DOHH2 (cell line): ENCODE results near the gene ZNF346.

Experiments
- CTCF ChIP-seq: fragments of 200-600 bp; sonication (generic); IDR thresholded peaks from one replicate; pipeline ENCODE4 v1.5.1; 2014; ENCODE audit warnings: antibody characterized with exemption, mild to moderate bottlenecking, low read depth, low read length; ENCODE audit not compliant: poor library complexity, severe bottlenecking
- EZH2phosphoT487 ChIP-seq: fragments of 200-600 bp; sonication (generic); IDR thresholded peaks from 2 replicates; pipeline ENCODE4 v1.6.1; 2017; ENCODE audit warnings: borderline replicate concordance, mild to moderate bottlenecking, antibody characterized with exemption, low read length, moderate library complexity, mixed read lengths

- TF ChIP-seq CTCF (no peak), EZH2phosphoT487 (no peak)
These were observed 66.6 kb downstream of the ZNF346 start for GRCh38 chr5:177089127-177089526.
